SIG-M5 (cell line): ENCODE results near the gene CCDC136.

Source experiments
- DNase-seq: peaks from one replicate; lab custom pipeline; 2025; lab: John Stamatoyannopoulos, UW

Gene CCDC136

DNA sequence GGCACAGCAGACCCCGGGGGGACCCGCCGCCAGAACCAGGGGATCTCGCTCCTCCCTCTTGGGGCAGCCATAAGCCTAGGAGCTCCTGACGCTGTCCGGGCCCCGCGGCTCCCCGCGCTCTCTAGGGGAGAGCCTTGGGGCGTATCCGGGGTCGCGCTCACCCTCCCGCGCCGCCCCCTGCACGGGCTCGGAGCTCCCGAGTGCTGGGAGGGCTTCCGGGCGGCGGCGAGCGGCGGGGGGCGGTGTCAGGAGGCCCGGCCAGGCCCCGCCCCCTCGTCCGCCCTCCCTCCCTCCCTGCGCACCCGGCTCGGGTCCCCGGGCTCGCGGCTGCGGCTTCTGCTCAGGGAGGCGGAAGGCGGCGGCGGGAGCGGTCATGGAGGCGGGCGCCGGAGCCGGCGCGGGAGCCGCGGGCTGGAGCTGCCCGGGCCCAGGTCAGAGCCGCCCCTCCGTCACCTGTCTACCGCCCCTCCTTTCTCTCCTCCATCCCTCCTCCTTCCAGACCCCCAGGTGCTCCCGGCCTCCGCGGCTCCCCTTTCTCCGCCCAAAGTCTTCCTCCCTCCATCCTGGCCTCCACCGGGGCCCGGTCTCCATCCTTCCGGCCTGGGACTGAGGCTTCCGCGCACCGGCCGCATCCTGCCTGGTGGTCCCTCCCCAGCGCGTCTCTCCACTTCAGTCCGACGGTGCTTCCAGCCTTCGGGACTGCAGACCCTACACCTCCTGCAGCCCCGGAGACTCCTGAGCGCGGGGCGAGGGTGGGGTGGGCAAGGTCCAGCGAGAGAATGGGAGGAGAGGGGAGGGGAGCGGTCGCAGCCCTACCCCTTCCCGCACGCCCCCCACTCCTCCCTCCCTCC, at the start of gene CCDC136:
Gene CCDC136 (plus strand): TSS at position 848 of the 851 bp plus-strand sequence. CDS start 444 bp downstream, outside the sequence.
- no peak for DNase-seq

DNA sequence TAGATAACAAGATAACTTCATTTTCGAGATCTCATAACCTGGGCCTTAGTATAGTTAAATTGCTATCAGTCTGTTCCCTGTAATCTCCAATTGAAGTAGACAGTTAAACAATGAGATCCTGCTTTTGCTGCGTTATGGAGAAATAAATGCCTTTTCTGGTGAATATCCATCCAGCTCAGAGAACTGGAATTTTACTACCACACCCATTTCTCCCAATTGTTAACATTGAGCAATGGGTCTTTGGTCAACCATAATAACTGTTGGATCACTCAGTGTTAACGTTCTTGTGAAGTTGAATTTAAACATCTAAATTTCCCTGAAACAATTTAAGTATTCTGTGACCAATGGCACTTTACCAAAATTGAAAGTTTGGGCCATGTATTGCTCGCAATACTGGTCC, 49.6 kb upstream of the CCDC136 start:
- no peak for DNase-seq

DNA sequence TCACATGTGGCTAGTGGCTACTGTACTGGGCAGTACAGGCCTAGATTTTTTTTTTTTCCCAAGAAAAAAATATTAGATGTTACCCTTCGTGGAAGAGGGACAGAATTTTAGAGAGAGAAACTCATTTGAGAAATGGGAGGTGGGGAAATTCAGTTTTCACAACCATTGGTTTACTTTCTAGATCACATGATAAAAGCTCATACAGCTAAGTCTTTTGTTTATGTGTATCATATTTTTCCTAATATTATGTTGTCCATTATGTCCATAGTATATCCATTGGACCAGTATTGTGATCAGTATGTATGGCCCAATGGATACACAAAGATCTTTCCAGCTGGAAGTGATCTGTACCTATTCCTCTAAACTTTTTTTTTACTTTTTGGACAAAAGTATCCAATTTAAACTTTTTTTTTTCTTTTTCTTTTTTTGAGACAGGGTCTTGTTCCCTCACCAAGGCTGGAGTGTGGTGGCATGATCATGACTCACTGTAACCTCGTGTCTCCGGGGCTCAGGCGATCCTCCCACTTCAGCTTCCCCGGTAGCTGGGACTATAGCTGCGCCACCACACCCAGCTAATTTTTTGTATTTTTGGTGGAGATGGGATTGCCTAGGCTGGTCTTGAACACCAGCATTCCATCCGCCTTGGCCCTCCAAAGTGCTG, 48.5 kb upstream of the CCDC136 start:
- DNase-seq: no peak

DNA sequence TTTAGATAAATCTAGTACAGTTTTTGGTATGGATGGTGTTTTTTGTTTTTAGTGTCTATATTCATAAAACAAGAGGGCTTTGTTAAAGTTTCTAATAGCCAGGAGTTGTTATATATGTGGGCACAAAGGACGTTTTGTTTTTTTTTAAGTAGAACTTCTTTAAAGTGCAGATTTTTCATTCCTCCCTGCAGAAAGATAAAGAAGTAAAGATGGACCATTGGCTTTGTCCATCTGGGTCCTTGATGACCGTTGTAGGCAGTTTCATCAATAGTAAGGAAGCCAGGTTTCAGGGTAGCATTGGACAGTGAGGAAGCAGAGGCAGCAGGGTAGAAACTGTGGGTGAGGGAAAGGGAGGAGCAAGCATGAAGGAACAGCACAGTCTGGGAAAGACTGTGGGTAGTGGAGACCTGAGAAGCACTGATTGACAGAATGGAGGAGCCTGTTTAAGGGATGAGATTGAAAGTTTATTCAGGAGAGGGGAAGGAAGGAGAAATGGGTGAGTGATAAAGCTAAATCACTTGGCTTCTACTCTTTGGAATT, 47.3 kb upstream of the CCDC136 start:
- no peak for DNase-seq

DNA sequence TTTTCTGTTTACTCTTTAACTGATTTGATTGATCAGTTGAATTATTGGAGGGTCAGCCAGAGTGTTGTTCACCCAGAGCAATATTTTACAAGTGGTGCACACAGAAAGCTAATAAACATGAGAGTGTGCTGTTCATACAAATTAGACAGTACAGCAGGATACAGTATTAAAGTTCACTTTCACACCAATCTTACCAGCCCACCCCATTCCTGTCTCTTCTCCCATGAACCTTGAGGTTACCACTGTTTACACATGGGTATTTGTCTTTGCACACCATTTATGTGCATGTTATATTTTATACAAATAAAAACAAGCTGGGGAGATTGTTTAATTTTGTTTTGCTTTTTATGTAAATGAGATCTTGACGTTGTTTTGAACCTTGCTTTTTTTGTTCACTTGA, 46.1 kb upstream of the CCDC136 start:
- DNase-seq: no peak

DNA sequence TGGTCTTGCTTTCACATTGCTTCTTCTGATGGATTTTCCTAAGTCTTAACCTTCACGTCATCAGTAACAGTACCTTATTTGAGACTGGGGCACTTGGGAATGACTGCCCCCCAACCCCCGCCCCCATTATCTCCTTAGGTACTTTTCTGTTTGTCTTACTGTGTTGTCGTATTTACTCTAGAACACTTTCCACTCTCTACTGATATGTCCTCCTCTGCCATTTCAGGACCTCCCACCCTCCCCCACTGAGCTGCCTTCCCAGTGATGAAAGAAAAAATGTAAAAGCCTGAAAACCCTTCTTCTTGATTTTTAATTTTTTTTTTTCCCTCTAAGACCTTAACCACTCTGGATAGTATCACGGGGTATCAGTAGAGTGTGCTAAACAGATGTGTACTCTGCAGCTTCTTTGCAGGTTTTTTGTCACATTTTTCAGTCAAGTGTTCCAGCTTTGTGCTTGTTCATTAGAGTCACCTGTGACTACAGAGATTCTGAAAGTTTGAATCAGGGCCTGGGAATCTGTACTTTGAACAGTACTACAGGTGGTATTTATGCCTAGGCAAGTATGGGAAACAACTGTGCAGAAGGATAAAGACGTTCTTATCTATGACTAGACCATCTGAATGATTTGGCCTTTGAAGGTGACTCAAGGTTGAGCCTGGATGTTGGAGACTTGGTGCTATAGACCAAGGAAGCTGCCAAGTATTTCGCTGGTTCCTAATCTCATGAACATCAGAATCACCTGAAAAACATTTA, 44.3 kb upstream of the CCDC136 start:
- no peak for DNase-seq

DNA sequence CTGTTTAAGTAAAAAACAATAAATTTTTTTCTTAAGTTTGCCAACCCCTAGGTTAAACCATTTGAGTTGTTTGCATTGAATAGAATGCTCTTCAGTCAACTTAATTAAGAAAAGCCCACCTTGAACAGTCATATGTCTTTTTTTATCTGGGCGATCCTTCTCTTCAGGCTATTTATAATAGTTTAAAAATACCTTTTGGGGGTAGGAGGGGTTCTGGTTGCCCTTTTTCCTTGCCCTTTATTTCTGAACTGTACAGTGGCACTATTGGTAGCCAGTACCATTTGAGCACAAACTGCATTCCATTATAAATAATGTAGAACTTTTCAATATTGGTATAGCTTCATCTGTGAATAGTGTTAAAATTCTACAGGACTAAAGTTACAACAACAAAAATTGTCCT, 39.5 kb upstream of the CCDC136 start:
- DNase-seq: no peak

DNA sequence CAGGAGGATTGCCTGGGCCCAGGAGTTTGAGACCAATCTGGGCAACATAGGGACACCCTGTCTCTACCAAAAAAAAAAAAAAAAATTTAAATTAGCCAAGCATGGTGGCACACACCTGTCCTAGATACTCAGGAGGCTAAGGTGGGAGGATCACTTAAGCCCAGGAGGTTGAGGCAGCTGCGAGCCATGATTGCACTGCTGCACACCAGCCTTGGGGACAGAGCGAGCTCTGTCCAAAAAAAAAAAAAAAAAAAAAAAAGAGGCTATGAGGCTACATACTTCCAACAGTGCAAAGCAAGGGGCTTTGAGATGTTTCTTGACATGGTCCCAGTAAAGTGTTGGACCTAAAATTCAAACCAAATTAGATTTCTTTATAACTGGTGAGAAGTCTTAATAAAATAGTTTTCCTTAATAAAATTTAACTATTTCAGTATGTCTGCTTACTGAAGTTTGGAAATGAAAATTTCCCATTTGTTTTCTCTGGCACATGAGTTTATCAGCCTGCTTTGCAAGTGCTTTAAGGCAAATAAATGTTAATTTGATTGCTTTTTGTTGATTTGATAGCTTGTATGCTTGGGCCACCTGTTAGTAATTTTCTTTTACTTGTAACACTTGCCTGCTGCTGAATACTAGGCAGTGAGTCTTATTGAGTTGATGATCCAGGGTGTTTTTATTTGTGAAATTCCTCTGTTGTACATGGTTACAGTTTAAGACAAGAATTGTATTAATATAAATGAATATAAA, 36.5 kb upstream of the CCDC136 start:
- no peak for DNase-seq

DNA sequence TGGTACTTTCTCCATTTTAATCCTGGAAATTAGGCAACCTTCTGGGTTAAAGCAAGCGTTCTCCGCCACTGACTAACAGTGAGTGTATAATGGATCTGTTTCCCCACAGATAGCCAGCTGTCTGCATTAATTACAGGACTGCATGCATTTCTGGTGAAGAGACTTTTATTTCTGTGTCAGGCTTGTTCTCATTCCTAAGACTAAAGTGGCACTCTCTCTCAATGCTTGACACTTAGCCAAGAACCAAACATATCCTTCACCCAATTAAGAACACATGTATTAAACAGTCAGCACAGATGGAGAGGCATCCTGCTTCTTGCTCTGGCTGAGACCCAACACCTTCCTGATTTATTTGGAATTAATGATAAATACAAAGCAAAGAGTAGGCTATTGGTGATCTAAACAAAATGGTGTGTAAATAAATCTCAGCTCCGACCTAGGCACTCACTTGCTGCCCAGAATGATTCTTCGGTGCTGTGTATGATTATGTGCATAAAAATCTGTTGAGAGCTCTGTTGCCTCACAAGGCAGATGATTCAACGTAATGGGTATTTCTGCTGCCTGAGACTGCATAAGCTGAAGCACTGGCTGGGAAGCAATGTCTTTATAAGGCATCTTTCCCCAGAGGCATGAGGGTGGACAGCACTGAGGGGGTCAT, 35.8 kb upstream of the CCDC136 start:
- DNase-seq: no peak

DNA sequence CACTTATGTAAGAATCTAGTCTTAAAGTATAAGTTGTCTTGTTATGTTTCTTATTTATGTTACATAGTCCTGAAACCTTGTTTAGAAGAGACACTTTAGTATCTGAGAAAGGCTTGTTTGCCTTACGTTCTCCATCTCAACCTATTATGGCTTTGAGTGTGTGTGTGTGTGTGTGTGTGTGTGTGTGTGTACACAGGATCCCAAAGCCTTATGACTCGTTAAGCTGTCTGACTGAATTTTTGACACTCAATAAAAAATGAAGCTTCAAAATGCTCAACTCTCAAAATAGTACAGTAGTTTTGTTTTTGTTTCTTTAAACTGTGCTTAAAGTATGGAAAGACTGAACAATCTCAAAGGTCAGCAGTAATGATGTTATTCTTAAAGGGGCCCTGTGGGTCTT, 34.6 kb upstream of the CCDC136 start:
- no peak for DNase-seq

DNA sequence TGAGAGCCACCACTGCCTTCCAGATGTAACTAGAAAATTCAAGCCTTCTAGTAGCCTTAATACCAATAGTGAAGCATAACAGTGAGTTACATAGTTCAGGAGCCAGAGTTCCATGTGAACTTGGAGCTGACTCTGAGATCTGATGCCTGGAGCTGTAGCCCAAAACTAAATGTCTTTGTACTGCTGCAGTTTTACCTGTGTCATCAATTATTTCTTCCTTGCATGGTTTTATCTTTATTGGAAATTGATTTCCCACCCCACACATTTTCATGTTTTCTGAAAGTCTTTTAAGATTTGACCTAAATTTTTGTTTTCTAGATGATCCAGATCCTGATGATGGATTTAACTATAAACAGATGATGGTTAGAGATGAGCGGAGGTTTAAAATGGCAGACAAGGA, 33.2 kb upstream of the CCDC136 start:
- DNase-seq: no peak

DNA sequence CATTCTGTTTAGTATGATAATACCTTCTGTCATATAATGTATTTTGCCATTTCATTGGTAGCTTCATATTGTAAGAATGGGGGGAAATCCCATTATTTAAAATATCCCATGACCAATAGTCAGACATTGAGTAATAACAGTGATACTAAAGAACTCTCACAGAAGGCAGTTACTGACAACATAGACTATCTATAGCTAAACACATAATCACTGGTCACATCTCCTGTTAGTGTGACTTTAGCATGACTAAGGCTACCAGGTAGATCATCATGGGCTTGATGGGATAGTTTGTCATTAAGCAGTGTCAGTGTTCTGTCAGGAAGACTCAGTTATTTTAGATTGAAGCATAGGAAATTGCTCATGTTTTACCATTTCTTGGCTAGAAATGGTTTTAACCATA, 32.5 kb upstream of the CCDC136 start:
- DNase-seq: no peak

DNA sequence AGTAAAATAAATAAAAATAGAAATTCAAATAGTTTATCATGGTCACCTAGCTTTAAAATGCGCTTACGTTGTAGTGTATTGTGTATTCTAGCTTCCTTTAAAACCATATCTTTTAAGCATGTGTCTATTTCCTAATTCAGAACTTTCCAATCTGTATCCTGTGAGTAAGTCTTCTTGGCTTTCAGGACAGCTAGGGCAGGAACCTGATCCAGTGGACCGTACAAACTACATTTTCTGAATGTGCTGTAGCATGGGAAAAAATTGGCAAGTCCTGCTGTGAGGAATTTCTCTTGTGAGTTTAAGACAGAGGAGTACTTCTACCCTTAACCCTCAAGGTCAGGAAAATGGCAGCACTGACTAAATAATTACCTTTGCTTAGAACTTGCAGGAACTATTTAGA, 28.2 kb upstream of the CCDC136 start:
- DNase-seq: no peak

DNA sequence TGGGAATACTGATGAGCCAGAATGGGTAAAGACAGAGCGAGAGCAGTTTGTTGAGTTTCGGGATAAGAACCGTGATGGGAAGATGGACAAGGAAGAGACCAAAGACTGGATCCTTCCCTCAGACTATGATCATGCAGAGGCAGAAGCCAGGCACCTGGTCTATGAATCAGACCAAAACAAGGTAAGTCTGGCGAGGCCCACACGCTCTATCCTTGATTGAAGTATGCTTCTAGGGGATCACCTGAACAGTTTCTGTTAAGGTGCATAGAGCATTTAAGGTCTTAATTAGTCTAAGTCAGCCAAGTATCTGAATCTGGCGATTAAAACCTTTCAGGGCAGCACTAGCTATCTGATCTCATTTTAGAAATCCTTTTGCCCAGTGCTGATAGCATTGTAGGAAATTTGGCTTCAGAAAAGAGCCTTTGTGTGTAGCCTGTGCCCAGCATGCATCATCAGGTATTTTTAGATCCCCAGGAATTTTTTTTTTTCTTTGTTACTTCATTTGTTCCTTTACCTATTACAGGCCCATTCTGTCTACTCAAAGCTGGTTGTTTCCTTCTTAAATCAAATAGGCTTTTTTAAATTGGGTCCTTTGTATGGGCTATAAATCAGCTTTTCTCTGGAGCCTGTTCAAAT, 24.2 kb upstream of the CCDC136 start:
- DNase-seq: no peak

DNA sequence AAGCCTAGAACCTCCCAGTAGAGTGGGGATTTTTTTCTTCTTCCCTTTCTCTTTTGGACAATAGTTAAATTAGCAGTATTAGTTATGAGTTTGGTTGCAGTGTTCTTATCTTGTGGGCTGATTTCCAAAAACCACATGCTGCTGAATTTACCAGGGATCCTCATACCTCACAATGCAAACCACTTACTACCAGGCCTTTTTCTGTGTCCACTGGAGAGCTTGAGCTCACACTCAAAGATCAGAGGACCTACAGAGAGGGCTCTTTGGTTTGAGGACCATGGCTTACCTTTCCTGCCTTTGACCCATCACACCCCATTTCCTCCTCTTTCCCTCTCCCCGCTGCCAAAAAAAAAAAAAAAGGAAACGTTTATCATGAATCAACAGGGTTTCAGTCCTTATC, 21.5 kb upstream of the CCDC136 start:
- DNase-seq: no peak

DNA sequence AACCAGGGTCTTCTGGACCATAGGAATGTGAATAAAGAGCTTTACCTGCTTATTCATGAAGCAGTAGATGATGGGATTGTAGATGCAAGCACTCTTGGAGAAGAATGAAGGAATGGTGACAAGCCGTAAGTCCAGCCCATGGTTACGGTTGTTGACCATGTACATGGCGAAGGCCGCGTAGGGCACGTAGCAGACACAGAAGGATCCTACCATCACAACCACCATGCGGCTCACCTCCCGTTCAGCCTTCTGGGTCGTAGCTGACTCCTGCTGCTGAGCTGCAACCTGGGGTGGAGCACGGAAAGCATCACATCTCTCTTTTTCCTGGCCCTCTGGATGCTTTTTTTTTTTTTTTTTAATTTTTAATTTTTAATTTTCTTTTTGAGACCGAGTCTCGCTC, 18.2 kb upstream of the CCDC136 start:
- DNase-seq: no peak

DNA sequence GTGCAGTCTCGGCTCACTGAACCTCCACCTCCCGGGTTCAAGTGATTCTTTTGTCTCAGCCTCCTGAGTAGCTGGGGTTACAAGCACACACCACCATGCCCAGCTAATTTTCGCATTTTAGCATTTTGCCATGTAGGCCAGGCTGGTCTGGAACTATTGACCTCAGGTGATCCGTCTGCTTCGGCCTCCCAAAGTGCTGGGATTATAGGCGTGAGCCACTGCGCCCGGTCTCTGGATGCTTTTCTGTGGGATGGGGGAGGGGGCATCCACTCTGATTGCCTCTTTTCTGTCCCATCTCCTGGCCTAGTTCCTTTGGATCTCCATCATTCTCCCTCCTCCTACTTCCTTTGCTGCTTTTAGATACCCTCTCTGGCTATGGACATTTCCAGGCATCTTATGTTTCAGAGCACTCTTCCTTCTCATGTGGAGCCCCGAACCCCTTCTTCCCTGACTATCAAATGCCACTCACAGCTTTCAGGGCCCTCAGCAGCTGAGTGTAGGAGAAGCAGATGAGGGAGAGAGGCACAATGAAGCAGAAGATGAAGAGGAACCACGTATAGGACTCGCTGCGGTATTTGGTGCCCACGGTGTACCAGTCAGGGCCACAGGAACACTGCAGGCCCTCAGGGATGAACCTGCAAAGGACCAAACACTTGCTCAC, 17.6 kb upstream of the CCDC136 start:
- DNase-seq: no peak

DNA sequence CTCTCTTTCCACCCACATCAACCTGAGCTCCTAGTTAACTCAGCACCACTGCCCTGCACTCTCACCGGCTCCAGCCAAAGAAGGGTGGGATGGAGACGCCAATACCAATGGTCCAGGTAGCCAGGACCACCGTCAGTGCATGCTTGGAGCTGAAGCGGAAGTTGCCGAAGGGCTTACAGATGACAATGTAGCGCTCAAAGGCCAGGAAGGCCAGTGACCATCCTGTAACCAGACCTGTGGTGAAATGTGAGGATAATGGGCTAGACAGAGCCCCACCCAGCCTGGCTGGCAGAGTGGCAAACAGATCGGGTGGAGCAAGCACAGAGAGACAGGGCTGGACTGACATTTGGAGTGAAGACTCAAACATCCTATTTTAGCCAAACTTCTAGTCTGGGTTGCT, 16.8 kb upstream of the CCDC136 start:
- DNase-seq: no peak

DNA sequence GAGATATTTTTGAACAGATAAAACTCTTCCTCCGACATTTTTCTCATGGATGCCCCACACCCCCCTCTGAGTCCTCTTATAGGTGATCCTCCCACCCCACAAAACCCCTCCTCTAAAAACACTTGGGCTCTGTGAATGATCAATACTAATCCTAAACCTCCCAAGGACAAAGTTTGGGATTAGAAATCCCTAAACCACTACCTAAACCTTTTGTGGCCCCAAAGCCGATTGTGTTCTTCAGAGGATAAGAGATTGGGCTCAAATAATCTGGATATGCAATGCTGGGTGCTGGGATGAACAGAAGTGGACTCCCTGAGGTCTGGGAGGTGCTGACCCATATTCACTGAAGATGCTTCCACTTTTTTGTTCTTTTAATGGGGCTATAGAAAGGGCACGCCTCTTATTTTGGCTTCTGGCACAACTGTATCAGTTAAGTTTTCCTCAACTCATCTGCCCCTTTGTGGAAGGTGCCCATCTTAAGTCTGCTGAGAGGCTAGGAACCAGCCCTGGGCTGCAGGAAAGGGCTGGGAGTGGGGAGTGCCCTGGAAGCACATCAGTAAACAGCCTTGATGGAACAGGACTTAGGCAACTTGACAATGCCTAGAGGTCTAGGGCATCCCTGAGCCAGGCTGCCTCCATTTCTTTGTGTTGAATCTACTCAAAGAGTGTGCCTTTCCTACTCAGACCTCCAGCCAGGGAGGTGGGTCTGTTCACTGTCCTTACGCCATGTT, 15.9 kb upstream of the CCDC136 start, which contains the start of gene OPN1SW:
Gene OPN1SW (minus strand): TSS at position 51 of the 731 bp plus-strand sequence. CDS start 13 bp downstream, at position 38.
- no peak for DNase-seq
